Gastrocnemius medialis (tissue), 4 donors: ENCODE measurements around the gene GFOD1. TPM values are rescaled to one million over a fixed set of nuclear protein-coding genes. Genes with fewer than 3 reads are reported as not detected.
A peak's percentile ranks its signal among the peaks of the same experiment; 100 is the strongest.

Experiments
- ATAC-seq, 2 donors: fragments of 150-250 bp; one replicate each; pipeline ENCODE4 v1.9.1; 2016
- DNase-seq, 2 donors: peaks; one replicate each; pipeline ENCODE4 v3.0.0-alpha.2; 2019
- H3K27ac ChIP-seq, 4 donors: fragments of 200-600 bp; sonication (generic); 1 replicate in 1 of 4; 2 replicates in 3 of 4; pipeline ENCODE4 v1.5.1; 2016 to 2018; ENCODE audit warnings: mild to moderate bottlenecking in 2 of 4, moderate library complexity in 1 of 4
- H3K27me3 ChIP-seq, 3 donors: fragments of 200-600 bp; sonication (generic) in 2 of 3; 1 replicate in 1 of 3; 2 replicates in 2 of 3; pipeline versions ENCODE4 v1.5.1 to v1.6.0; 2016 to 2019; ENCODE audit warnings: mild to moderate bottlenecking in 1 of 3, moderate library complexity in 1 of 3
- H3K36me3 ChIP-seq, 2 donors: fragments of 200-600 bp; sonication (generic) in 1 of 2; one replicate each; pipeline ENCODE4 v1.5.1; 2017 to 2018
- H3K4me1 ChIP-seq, 2 donors: fragments of 200-600 bp; sonication (generic) in 1 of 2; one replicate each; pipeline ENCODE4 v1.5.1; 2016 to 2017; ENCODE audit warnings: mild to moderate bottlenecking in 2 of 2
- H3K4me3 ChIP-seq, 4 donors: fragments of 200-600 bp; sonication (generic) in 3 of 4; 1 replicate in 1 of 4; 2 replicates in 3 of 4; pipeline ENCODE4 v1.5.1; 2016 to 2019; ENCODE audit warnings: mild to moderate bottlenecking in 2 of 4
- H3K9me3 ChIP-seq, 3 donors: fragments of 200-600 bp; sonication (generic) in 2 of 3; 1 replicate in 1 of 3; 2 replicates in 2 of 3; pipeline ENCODE4 v1.5.1; 2016 to 2019
- CTCF ChIP-seq, 5 experiments: fragments of 450-650 bp in 3 of 5; fragments of 200-600 bp in 2 of 5; sonication (generic) in 2 of 5; IDR thresholded peaks in 4 of 5; conservative IDR thresholded peaks in 1 of 5; 1 replicate in 4 of 5; 2 replicates in 1 of 5; pipeline ENCODE4 v1.5.1; 2016 to 2019; ENCODE audit warnings: antibody characterized with exemption in 5 of 5, mild to moderate bottlenecking in 3 of 5, moderate library complexity in 3 of 5
- POLR2A ChIP-seq, 2 donors: fragments of 450-650 bp; IDR thresholded peaks; one replicate each; pipeline ENCODE4 v1.6.1; 2017; ENCODE audit warnings: antibody characterized with exemption in 2 of 2, mild to moderate bottlenecking in 2 of 2, moderate library complexity in 2 of 2
- in situ Hi-C, 4 donors: fragments of 200-750 bp; cut with MboI; loops; one replicate each; pipeline versions ENCODE4 v1.15.0 to v1.8.0; 2017; ENCODE audit warnings: low sequenced_read_pairs in 4 of 4
- intact Hi-C: fragments of 100-400 bp; cut with DNase I; formaldehyde crosslinking; loops from one replicate; pipeline ENCODE4 v1.15.1; 2023; ENCODE audit warnings: low total_unique reads
- total RNA-seq, 4 donors: library from RNA; depleted of rRNA; stranded (reverse); fragments of >200 nt; gene quantifications; one replicate each; pipeline versions ENCODE4 v1.1.0 to v1.2.3, GENCODE V29; 2016

GFOD1 gene
- total RNA-seq, 4 donors from 2014 or later = 9.0 to 31.8 (median 16.9) TPM

DNA sequence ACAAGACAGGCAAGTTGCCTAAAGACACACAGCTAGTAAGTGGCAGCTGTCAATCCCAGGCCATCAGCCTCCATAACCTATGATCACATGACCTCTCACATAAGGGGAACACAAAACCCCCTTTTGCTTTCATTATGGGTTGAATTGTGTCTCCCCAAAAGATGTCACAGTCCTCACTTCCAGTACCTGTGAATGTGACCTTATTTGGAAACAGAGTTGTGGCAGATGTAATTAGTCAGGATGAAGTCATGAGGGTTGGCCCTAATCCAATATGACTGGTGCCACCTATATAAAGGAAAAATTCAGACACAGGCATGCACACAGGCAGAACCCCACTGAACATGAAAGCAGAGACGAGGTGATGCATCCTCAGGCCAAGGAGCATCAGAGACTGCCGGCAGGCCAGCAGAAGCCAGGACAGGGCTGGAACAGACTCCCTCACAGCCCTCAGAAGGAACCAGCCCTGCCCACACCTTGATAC lies 33.6 kb downstream of the GFOD1 start:
- Histone ChIP-seq H3K4me3 (no peak overlapping the region), H3K4me1 (peaks cover 56 to 69% of the 10 kb centered on the region in 2 donors), H3K27ac (peak overlapping the region; percentile 58 to 80 (median 72)), H3K27me3 (no peaks in the 10 kb centered on the region), H3K9me3 (no peaks in the 10 kb centered on the region), H3K36me3 (no peaks in the 10 kb centered on the region)
- TF ChIP-seq CTCF (IDR thresholded peaks at IDR 0.05 in 4 of 5, conservative IDR thresholded peaks at IDR 0.05 in 1 of 5) (no peak), POLR2A (IDR thresholded peaks at IDR 0.05) (no peak)
- intact Hi-C loops = loop anchor here (2.0 kb wide), 1 partner anchor 85 kb away; no protein-coding TSS in a partner anchor
- DNase-seq (no peak), ATAC-seq (no peak)
- in situ Hi-C loops = no loop called here

- TF ChIP-seq CTCF (IDR thresholded peaks at IDR 0.05 in 4 of 5, conservative IDR thresholded peaks at IDR 0.05 in 1 of 5) (no peak), POLR2A (IDR thresholded peaks at IDR 0.05) (no peak)
- H3K4me1 ChIP-seq = peaks cover 63 to 75% of the 10 kb centered on the region in 2 donors
- no peaks in the 10 kb centered on the region for H3K36me3 ChIP-seq
- no peak overlapping the region for H3K4me3 ChIP-seq
- in situ Hi-C loops (no loop called here), intact Hi-C loops (no loop called here)
- no peaks in the 10 kb centered on the region for H3K9me3 ChIP-seq
- no peaks in the 10 kb centered on the region for H3K27me3 ChIP-seq
- DNase-seq = no peak
- no peak for ATAC-seq
- peak overlapping the region in 3 of 4 donors; percentile 21 to 75 (median 70) for H3K27ac ChIP-seq
Observed at GRCh38 chr6:13453153-13453552, 34.2 kb downstream of the GFOD1 start.

- Histone ChIP-seq H3K27me3 (no peaks in the 10 kb centered on the region), H3K27ac (peak overlapping the region; percentile 30 to 60 (median 43)), H3K9me3 (no peaks in the 10 kb centered on the region), H3K4me1 (peaks cover 64 to 80% of the 10 kb centered on the region in 2 donors), H3K4me3 (no peak overlapping the region), H3K36me3 (no peaks in the 10 kb centered on the region)
- in situ Hi-C loops (no loop called here), intact Hi-C loops (no loop called here)
- DNase-seq (no peak), ATAC-seq (no peak)
- TF ChIP-seq CTCF (IDR thresholded peaks at IDR 0.05 in 4 of 5, conservative IDR thresholded peaks at IDR 0.05 in 1 of 5) (no peak), POLR2A (IDR thresholded peaks at IDR 0.05) (no peak)
Observed at GRCh38 chr6:13452346-13453117, 34.9 kb downstream of the GFOD1 start.

- in situ Hi-C loops (no loop called here), intact Hi-C loops (no loop called here)
- Histone ChIP-seq H3K27me3 (no peaks in the 10 kb centered on the region), H3K4me3 (no peak overlapping the region), H3K9me3 (no peaks in the 10 kb centered on the region), H3K36me3 (no peaks in the 10 kb centered on the region), H3K4me1 (peaks cover 71 to 84% of the 10 kb centered on the region in 2 donors), H3K27ac (peak overlapping the region; percentile 25 to 69 (median 43))
- ATAC-seq = no peak
- DNase-seq = peak in 1 of 2 donors; percentile 43
- TF ChIP-seq CTCF (IDR thresholded peaks at IDR 0.05 in 4 of 5, conservative IDR thresholded peaks at IDR 0.05 in 1 of 5) (no peak), POLR2A (IDR thresholded peaks at IDR 0.05) (no peak)
Observed at GRCh38 chr6:13451181-13451895, 36.1 kb downstream of the GFOD1 start.
